Activated T-helper 1 cell treated with anti-CD3 and anti-CD28 coated beads, Interleukin-2, amount 50 U/mL, for 16 hours (primary cell): ENCODE measurements around the gene FAM107B.
"Not testable (repeated sequence)": the region's sequence is repeated elsewhere in the genome, so short reads cannot be mapped to it uniquely, and the experiment has no call there.

ENCODE experiments used
- DNase-seq, 2 donors: peaks; one replicate each; pipeline ENCODE4 v3.0.0-alpha.2; 2020; ENCODE audit warnings: low read depth in 1 of 2, low spot score in 1 of 2

Gene FAM107B

DNA sequence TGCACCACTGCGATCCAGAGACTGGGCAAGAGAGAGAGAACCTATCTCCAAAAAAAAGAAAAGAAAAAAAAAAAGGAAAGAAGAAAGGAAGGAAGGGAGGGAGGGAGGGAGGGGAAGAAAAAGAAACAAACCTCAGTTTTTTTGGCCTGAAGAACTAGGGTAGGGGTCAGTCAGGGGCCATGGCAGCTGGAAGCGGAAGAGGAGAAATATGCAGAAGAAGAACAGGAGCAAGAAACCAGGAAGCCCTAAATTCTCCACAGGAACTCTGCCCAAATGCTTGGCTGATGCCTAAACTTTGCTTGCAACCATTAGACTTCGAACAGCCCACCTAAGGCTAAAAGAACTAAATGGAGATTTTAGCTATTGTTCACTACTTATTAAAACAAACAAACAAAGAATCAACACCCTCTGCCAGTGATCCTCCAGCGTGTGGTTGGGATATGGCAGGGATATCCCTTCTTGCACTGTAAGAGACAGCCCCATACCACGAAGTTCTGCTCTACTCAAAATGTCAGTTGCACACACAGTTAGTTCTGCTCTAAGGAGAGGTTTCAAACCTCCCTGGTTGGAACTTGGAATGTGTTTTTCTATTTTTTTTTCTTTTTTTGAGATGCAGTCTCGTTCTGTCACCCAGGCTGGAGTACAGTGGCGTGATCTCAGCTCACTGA is 139.5 kb downstream of the FAM107B start:
- DNase-seq = no peak

DNA sequence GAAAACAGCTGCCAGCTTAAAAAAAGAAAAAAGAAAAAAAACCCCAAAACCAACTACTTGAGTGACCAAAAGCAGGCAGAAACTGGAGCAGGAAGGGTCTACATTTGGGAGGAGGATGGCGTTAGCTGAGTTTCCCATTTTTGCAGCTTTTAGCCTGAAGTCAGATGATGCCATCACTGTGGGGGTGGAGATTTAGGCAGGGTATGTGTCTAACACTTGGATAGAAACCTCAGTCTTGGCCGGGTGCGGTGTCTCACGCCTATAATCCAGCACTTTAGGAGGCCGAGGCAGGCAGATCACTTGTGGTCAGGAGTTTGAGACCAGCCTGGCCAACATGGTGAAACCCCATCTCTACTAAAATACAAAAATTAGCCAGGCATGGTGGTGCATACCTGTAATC is 140.1 kb downstream of the FAM107B start:
- not testable (repeated sequence) for DNase-seq

DNA sequence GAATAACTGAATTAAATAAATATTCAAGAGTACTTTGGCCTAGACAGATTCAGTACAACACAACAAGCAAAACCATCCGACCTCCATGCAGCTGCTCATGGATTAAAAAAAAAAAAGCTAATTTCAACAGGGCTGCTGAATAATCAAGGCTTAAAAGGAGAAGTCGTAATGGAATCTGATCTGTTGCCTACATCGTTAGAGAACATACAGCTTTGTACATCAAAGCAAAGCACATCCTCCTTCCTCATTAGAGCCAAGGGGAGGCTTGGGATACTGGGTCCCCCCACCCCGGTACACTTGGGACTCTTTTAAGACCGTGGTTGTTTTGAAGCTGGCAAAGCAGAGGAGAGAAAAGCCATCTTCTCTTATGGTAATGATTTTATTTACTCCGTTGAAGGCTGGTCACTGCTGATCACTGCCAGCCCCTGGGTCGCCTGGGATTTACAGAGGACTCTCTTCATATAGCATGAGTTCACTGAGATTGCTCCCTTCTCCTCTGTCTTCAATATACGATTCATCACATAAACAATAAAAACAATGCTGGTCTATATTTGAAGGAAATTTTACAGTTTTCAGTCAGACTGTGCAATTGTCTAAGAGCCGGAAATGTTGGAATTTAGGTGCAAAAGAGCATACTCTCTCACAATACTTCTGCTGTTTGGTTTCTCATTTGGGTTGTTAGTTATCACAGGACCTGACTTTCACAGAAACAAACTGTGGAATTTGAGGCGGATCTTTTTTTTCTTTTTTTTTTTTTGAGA is 148.8 kb downstream of the FAM107B start:
- no peak for DNase-seq

- no peak for DNase-seq
Observed at GRCh38 chr10:14625192-14625631, 149.5 kb downstream of the FAM107B start.

DNA sequence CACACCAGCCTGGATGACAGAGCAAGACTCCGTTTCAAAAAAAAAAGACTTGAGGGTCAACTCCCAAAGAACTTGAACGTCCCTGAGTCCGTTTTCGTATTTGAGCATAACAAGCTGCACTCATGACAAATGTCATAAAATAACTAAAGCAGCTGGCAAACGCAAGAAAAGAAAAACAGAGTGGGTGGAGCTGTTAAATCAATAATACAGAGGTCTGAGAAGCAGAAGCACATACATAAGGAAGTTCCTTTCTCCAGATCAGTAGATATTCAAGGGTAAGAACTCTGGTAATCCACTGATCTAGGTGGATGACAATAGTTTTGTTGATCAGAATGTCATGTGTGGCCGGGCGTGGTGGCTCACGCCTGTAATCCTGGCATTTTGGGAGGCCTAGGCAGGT is 150.1 kb downstream of the FAM107B start:
- DNase-seq = no peak

DNA sequence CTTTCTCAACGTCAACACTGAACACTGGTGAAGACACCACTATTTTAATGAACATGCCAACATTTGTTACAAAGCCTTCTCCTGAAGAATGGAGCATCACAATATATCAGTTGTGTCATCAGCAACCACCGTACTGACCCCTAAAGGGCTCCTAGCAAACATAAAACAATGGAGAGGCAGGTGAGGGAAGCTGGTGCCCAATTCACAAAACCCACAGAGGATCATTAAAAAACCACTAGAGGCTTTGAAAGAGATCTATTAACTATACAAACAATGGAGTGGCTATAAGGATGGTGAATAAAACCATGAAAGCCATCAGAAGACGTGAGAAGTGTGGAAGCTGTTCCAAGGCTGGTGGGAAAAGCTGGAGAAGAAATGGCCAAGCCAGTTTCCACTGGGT is 150.8 kb downstream of the FAM107B start:
- no peak for DNase-seq

DNA sequence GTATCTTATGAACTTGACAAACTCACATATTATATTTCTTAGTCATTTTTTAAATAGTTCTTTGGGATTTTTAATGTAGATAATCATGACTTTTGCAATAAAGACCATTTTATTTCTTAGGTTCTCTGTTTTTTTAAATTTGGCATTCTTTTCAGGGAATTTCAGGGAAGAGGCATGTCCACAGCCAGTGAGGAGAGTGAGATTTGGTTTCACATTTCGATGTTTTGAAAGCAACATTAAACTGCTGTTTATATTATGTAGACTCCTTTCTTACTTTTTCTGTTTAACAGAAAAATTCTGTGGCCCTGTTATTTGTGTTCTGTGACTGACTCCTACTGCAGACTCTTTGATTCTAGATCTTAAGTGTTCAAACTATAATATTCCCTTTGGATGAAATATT is 153.7 kb downstream of the FAM107B start:
- no peak for DNase-seq

- no peak for DNase-seq
Observed at GRCh38 chr10:14618674-14619073, 156.0 kb downstream of the FAM107B start.

GRCh38 chr10:14617852-14618251 is 156.8 kb downstream of the FAM107B start:
- no peak for DNase-seq

DNA sequence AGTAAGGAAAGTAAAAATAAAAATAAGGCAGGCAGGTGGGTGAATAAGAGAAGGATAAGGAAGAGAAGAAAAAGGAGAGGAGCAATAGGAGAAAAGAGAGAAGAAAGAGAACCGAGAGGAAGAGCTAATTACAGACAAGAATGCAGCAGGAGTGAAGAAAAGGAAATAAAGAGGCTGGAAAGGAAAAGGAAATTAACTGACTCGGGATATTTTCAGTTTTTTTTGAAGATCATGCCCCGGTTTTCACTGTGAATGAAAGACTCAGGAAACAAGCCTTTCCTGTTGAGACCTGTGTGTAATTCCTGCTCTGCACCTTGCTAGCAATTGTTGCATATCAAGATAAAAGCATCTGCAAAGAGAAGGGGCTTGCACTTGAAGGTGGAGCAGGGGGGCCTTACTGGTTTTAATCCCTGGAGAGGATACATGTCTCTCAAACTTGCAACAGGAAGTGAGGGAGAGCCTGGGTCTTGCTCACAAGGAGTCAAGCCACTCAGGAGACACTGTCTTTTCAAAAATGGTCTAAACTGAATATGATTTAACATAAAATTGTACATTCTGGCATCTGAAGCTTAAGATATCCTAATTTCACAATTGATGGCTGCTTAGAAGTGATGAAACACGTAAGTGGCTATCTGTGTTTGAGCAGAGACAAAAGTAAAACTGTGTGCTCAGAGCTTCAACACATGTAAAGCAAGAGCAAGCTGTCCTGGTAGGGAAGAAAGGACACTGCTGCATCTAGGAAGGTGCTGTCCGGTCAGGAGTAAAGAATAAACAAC is 157.6 kb downstream of the FAM107B start:
- DNase-seq = no peak

- DNase-seq = no peak
Observed at GRCh38 chr10:14616465-14616864, 158.2 kb downstream of the FAM107B start.

- no peak for DNase-seq
Observed at GRCh38 chr10:14613588-14613920, 161.1 kb downstream of the FAM107B start.

- no peak for DNase-seq
Observed at GRCh38 chr10:14612873-14613587, 161.7 kb downstream of the FAM107B start.

GRCh38 chr10:14611968-14612693 is 162.6 kb downstream of the FAM107B start:
- no peak for DNase-seq

DNA sequence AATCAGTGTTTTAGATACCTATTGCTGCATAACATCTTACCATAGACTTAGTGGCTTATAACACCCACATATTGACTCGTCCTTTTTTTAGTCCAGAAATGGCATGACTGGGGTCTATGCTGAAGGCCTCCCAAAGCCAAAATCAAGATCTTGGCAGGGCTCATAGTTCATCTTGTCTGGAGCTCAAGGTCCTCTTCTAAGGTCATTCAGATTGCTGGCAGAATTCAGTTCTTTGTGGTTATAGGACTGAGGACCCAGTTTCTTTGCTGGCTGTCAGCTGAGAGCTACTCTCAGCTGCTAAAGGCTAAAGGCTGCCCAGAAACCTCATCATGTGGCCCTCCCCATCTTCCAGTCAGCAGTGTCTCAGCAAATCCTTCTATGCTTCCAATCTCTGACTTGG is 165.5 kb downstream of the FAM107B start:
- no peak for DNase-seq

DNA sequence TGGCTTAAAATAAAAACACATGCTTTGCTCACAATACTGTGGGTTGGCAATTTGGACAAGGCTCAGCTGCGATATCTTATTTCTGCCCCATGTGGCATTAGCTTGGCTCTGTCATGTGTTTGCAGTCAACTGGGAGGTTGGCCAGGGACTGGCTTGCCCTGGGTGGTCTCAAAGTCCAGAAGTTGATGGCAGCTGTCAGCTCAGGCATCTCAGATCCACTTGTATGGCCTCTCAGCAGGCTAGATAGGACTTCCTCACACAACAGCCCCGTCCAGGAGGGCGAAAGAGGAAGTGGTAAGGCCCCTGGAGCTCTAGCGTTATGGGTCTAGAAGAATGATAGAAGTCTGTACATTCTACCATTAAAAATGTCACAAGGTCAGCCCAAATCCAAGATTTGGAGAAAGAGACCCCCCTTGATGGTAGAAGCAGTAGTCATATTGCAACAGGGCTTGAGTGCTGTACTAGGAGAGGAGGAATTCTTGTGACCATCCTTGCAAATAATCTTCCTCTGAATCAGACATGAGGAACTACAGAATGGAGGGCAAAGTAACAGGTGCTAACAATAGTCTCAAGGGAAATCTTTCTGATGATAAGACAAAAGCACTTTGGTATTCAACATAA is 166.2 kb downstream of the FAM107B start:
- no peak for DNase-seq

- no peak for DNase-seq
Observed at GRCh38 chr10:14606633-14607032, 168.1 kb downstream of the FAM107B start.

DNA sequence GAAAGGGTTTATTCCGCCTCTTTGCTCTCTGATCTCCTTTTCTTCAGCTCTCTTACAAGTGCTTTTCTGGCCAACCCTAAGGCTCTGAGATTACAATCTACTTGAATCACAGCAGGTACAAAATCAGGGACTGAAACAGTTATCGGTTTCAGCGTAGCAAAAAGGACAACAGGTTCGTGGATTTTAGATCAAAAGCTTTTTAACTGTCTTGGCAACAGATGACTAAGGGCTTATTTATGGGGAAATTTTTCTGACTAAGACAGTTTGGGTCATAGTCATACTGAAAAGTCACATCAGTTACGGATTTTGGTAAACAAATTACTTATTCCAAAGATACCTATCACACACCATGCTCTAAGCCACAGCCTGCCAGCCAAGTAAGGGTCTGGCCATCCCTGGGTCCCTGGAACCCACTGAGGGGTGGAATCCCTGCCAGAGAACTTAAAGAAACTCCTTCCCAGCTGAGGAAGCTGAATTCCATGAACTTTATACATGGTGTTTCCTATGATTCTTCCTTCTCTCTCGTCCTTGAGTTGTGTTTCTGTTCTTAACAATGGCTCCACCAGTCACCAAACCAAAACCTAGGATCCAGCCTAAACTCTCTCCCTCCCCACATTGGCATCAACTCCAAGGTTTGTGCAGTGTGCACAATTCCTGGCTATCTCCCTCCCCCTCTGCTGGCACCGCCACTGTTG is 169.3 kb downstream of the FAM107B start:
- DNase-seq = no peak

GRCh38 chr10:14604181-14605142 is 170.2 kb downstream of the FAM107B start:
- DNase-seq = peak; percentile 56 to 73
